Urinary bladder (tissue), 4 donors: ENCODE results near the gene EGLN2. TPM values are rescaled to one million over a fixed set of nuclear protein-coding genes. Genes with fewer than 3 reads are reported as not detected.

Source experiments
- DNase-seq: peaks from one replicate; pipeline ENCODE4 v3.0.0-alpha.2; 2015; ENCODE audit errors: extremely low spot score
- H3K27ac ChIP-seq: one replicate; pipeline ENCODE4 v1.5.1; 2013; ENCODE audit warnings: low read depth, mild to moderate bottlenecking, moderate library complexity
- H3K36me3 ChIP-seq: one replicate; pipeline ENCODE4 v1.6.1; 2013; ENCODE audit warnings: mild to moderate bottlenecking, moderate library complexity; ENCODE audit not compliant: insufficient read depth
- H3K4me1 ChIP-seq: one replicate; pipeline ENCODE4 v1.6.1; 2013; ENCODE audit warnings: mild to moderate bottlenecking, moderate library complexity; ENCODE audit not compliant: insufficient read depth
- H3K4me3 ChIP-seq: one replicate; pipeline ENCODE4 v1.5.1; 2013; ENCODE audit warnings: low read depth, low read length
- WGBS: extraction: QIAGEN DNeasy Blood & Tissue Kit; methylation state at CpG from one replicate; pipeline ENCODE4 v1.1.7; 2013; 5-methylcytosine and 5-hydroxymethylcytosine counted together
- polyA plus RNA-seq: library from polyadenylated mRNA; stranded (reverse); fragments of 200-250 nt; gene quantifications from one replicate; pipeline ENCODE4 v1.2.3, GENCODE V29; 2013
- total RNA-seq: library from RNA; depleted of rRNA; stranded (reverse); fragments of >200 nt; gene quantifications from one replicate; pipeline ENCODE4 v1.2.3, GENCODE V29; 2014
- donor health status: healthy with polysubstance abuse.
- donor health status: healthy.

EGLN2 gene
- total and polyA plus RNA-seq, 2 donors: 39.5 to 122 TPM

DNA sequence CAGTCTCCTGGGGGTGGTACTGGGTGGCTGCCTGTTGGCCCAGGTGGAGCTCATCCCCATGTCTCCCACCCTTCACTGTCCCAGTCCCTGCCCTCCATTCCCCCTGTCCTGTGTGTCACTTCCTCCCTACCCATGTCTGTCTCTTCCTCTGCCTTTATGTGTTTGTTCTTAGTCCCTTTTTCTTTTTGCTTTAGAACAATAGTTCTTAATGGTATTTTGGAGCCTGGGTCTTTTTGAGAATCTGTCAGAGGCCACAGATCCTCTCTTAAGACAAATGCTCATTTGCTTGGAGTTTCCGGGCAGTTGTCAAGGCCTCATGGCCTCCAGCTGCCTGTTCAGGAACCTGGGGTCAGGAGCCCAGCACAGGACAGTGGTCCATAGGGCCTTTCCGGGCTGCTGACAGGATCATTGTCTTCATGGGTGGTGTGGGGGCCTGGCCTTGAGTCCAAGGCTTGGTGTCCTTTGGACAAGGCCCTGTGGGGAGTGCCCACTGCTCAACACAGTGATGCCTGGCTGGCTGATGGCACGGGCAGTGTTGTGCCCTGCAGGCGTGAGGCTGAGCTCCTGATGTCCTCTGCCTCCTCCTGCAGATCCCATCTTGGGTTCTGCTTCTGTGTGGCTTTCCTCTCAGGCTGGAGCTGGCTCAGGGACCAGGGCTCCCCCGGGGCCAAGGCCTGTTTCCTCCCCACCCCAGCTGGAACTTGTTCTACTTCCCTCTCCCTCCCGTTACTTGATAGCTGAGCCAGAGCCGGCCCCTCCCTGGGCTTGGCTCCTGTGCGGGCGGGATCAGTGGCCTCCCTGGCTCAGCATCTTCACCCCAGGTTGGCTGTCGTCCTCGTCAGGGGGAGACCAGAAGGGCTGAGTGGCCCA lies 3.5 kb downstream of the EGLN2 start:
- peaks cover 5% of the 10 kb centered on the region for H3K36me3 ChIP-seq
- DNase-seq: no peak
- H3K4me3 ChIP-seq: no peak overlapping the region
- WGBS: 13% methylated on average over 11 of the region's 11 CpGs
- H3K4me1 ChIP-seq: no peaks in the 10 kb centered on the region
- H3K27ac ChIP-seq: peak overlapping the region; percentile 40

DNA sequence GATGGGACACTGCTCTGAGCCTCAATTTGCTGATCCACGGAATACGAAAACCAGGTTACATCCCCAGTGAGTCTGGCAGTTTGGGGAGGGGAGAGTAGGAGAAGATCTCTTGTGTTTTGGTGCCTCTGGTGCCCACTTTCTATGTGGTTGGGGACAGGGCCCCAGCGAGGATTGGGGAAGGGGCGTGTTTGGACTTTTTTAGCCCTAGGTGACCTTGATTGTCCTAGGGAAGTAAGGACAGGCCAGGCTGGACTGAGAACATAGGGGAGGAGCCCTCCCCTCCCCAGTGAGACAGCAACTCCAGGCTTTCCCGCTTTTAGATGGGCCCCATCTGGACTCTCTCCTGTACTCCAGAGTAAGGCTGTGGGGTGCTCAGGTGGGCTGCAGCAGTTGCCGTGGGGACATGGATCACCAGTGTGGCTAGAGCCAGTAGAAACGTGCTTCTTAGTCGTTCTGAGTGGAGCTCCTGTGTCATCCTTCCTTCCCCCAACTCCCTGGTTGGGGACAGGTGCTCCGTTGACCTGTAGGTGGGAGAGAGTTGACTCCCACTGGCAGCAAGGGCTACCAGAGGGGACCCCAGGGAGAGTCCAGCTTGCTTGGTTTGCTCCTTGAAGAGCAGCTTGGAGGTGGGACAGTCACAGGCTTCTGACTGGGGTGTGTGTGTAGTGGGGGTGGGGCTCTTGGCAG lies 4.3 kb downstream of the EGLN2 start:
- Histone ChIP-seq H3K36me3 (peaks cover 5% of the 10 kb centered on the region), H3K4me1 (no peaks in the 10 kb centered on the region), H3K27ac (peak overlapping the region; percentile 40), H3K4me3 (no peak overlapping the region)
- 49% methylated on average over 9 of the region's 9 CpGs for WGBS
- no peak for DNase-seq

GRCh38 chr19:40803857-40804782 lies 5.1 kb downstream of the EGLN2 start:
- 68% methylated on average over 6 of the region's 6 CpGs for WGBS
- H3K4me1 ChIP-seq: no peaks in the 10 kb centered on the region
- peaks cover 5% of the 10 kb centered on the region for H3K36me3 ChIP-seq
- no peak for DNase-seq
- H3K27ac ChIP-seq: peak overlapping the region; percentile 43
- no peak overlapping the region for H3K4me3 ChIP-seq

GRCh38 chr19:40804783-40805242 lies 5.8 kb downstream of the EGLN2 start:
- Histone ChIP-seq H3K36me3 (peaks cover 5% of the 10 kb centered on the region), H3K4me1 (no peaks in the 10 kb centered on the region), H3K27ac (peak overlapping the region; percentile 43), H3K4me3 (no peak overlapping the region)
- 38% methylated on average over 7 of the region's 7 CpGs for WGBS
- DNase-seq: no peak

GRCh38 chr19:40805258-40805868 lies 6.4 kb downstream of the EGLN2 start:
- WGBS: 61% methylated on average over 2 of the region's 2 CpGs
- Histone ChIP-seq H3K4me1 (no peaks in the 10 kb centered on the region), H3K4me3 (no peak overlapping the region), H3K36me3 (peaks cover 5% of the 10 kb centered on the region), H3K27ac (no peak overlapping the region)
- DNase-seq: no peak

DNA sequence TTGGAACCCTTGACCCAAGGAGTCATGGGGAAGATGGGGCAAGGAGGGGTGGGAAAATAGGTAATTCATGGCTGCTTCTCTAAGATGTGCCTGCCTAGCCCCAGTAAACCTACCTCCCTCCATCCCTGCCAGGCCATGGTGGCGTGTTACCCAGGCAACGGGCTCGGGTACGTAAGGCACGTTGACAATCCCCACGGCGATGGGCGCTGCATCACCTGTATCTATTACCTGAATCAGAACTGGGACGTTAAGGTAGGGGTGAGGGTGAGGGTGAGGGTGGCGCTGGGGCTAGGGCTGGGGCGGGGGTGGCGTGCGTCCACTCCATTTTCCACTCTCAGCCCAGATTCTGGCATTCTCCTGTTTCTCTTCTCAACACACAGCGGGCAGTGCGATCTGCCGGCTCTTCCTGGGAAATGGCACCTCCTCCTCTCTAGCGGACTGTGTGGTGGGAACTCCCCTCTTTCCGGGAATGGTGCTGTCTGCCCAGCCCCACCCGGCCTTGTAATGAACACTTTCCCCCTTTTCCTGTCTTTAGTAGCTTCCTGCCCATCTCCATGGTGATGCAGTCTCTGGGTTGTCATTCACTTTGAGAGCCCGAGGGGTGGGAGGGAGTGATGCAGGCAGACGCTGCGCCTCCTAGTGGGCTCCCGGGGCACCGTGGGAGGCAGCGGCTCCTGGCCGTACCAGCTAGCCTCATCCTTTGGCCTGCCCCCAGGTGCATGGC lies 7.6 kb downstream of the EGLN2 start:
- H3K4me1 ChIP-seq: no peaks in the 10 kb centered on the region
- H3K36me3 ChIP-seq: no peaks in the 10 kb centered on the region
- peak; percentile 87 for DNase-seq
- WGBS: 22% methylated on average over 26 of the region's 26 CpGs
- H3K4me3 ChIP-seq: no peak overlapping the region
- no peak overlapping the region for H3K27ac ChIP-seq

DNA sequence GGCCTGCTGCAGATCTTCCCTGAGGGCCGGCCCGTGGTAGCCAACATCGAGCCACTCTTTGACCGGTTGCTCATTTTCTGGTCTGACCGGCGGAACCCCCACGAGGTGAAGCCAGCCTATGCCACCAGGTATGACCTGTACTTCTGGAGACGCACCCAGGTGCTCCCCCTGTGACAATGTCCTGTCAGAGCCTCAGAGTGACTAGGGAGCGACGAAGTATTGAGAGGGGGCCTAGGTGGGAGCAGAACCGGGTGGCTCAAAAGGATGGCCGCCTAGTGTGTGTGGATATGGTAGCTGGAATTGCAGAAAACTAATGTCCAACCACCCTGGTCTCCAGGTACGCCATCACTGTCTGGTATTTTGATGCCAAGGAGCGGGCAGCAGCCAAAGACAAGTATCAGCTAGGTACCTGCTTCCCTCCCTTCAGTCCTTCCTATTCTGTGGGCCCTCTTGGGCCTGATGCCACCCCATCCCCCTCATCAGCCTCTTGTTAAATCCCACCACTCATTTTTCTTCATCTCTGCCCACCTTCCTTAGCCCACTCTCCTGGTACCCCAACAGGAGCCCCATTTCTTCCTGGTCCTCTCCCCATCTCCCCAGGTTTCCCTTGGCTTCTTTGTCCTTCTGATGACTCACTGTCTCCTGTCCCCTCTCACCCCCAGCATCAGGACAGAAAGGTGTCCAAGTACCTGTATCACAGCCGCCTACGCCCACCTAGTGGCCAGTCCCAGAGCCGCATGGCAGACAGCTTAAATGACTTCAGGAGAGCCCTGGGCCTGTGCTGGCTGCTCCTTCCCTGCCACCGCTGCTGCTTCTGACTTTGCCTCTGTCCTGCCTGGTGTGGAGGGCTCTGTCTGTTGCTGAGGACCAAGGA lies 8.4 kb downstream of the EGLN2 start:
- H3K4me1 ChIP-seq: no peaks in the 10 kb centered on the region
- H3K36me3 ChIP-seq: no peaks in the 10 kb centered on the region
- DNase-seq: no peak
- H3K4me3 ChIP-seq: no peak overlapping the region
- WGBS: 69% methylated on average over 18 of the region's 18 CpGs
- no peak overlapping the region for H3K27ac ChIP-seq

DNA sequence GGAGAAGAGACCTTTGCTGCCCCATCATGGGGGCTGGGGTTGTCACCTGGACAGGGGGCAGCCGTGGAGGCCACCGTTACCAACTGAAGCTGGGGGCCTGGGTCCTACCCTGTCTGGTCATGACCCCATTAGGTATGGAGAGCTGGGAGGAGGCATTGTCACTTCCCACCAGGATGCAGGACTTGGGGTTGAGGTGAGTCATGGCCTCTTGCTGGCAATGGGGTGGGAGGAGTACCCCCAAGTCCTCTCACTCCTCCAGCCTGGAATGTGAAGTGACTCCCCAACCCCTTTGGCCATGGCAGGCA lies 9.0 kb downstream of the EGLN2 start:
- no peak for DNase-seq
- no peaks in the 10 kb centered on the region for H3K4me1 ChIP-seq
- H3K27ac ChIP-seq: no peak overlapping the region
- H3K4me3 ChIP-seq: no peak overlapping the region
- WGBS: 77% methylated on average over 2 of the region's 2 CpGs
- no peaks in the 10 kb centered on the region for H3K36me3 ChIP-seq

DNA sequence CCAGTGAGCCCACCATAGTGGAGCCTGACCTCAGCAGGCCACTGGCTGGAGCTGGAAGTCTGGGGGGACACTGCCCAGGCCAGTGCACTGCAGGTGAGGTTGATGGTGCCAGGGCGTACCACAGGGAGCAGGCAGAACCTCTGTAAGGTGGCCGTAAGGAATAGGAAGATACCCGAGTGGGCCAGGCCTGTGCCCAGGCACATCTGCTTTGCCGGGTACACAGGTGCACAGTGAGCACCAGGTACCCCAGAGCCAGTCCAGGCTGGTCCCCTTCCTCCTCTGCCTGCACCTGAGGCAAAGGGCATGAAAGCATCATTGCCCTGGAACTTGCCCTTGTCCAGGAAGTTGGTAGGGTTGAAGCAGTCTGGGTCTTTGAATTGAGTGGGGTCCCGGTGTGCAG lies 9.5 kb downstream of the EGLN2 start:
- no peak overlapping the region for H3K27ac ChIP-seq
- H3K4me3 ChIP-seq: no peak overlapping the region
- WGBS: 90% methylated on average over 5 of the region's 5 CpGs
- no peak for DNase-seq
- H3K4me1 ChIP-seq: no peaks in the 10 kb centered on the region
- no peaks in the 10 kb centered on the region for H3K36me3 ChIP-seq

DNA sequence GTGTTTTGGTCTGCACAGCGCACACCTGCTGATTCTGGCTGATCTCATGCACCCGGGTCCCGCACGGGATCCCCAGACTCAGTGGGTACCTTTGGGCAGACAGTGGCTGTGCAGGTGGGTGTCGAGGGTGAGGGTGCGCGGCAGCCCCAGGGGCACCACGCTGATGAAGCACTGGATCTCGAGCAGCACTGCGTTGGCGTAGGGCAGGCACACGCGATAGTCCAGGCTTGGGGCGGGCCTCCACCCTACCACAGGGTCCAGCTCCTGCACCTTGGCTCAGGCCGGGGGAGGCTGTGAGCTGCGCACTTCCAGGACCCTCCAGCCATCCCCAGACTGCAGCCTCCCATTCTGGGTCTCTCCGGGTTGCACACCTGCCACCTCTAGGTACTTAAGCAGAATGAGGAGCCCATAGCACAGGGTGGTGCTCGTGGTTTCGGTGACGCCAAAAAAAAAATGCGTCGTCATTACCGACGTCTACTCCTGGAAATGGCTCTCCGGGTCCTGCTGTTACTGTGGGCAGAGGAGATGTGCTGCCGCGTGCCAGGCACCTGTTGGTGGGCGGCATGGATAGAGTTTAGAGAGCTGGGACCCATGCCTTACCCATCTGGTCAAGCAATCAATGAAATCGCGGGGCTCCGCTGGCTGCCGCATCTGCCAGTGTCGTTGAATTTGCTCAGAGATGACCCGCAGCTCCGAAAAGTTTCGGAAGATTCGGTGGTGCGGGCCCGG lies 10.5 kb downstream of the EGLN2 start:
- WGBS: 90% methylated on average over 39 of the region's 39 CpGs
- no peaks in the 10 kb centered on the region for H3K4me1 ChIP-seq
- H3K4me3 ChIP-seq: no peak overlapping the region
- H3K36me3 ChIP-seq: no peaks in the 10 kb centered on the region
- DNase-seq: no peak
- no peak overlapping the region for H3K27ac ChIP-seq

DNA sequence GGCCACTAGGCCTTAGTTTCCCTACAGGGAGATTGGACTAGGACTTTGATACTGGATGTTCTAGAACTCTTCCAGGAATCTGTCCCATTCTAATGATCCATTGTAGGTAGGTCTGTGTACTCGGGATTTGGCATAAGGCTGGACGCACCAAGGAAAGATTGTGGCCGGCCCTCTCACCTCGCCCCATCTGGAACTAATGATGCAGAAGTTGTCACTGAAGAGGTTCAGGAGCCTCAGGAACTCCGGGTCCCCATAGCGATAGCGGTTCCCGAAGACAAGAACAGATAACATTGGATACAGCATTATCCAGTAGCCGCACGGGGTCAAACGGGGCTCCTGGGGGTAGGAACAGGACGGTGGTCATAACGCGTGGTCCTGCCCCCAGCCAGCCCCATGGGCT lies 11.2 kb downstream of the EGLN2 start:
- Histone ChIP-seq H3K27ac (no peak overlapping the region), H3K36me3 (no peaks in the 10 kb centered on the region), H3K4me3 (peak overlapping the region; percentile 17), H3K4me1 (no peaks in the 10 kb centered on the region)
- 41% methylated on average over 13 of the region's 14 CpGs for WGBS
- no peak for DNase-seq
